IPS DF 4.7 (cell line): ENCODE measurements around the gene INTU.
A peak's percentile ranks its signal among the peaks of the same experiment; 100 is the strongest.
"Not testable (repeated sequence)": the region's sequence is repeated elsewhere in the genome, so short reads cannot be mapped to it uniquely, and the experiment has no call there.

ENCODE experiments used
- DNase-seq: peaks from one replicate; pipeline ENCODE4 v3.0.0-alpha.2; 2013; ENCODE audit warnings: low spot score; ENCODE audit errors: extremely low read depth

INTU gene

GRCh38 chr4:127642169-127642568 is 9.4 kb downstream of the INTU start:
- DNase-seq: no peak

GRCh38 chr4:127643791-127644190 is 11.0 kb downstream of the INTU start:
- no peak for DNase-seq

GRCh38 chr4:127648061-127648460 is 15.3 kb downstream of the INTU start:
- no peak for DNase-seq

- DNase-seq: not testable (repeated sequence)
These were observed 22.8 kb downstream of the INTU start for GRCh38 chr4:127655590-127655989.

GRCh38 chr4:127656047-127656680 is 23.4 kb downstream of the INTU start:
- DNase-seq: no peak

- no peak for DNase-seq
These were observed 27.6 kb downstream of the INTU start for GRCh38 chr4:127660284-127660885.

- DNase-seq: no peak
These were observed 34.4 kb downstream of the INTU start for GRCh38 chr4:127667116-127667515.

GRCh38 chr4:127667772-127668171 is 35.0 kb downstream of the INTU start:
- DNase-seq: no peak

- DNase-seq: no peak
These were observed 36.0 kb downstream of the INTU start for GRCh38 chr4:127668770-127669169.

GRCh38 chr4:127669691-127670090 is 36.9 kb downstream of the INTU start:
- DNase-seq: no peak

- no peak for DNase-seq
These were observed 39.4 kb downstream of the INTU start for GRCh38 chr4:127672111-127672510.

GRCh38 chr4:127685292-127685691 is 52.5 kb downstream of the INTU start:
- DNase-seq: no peak

GRCh38 chr4:127686658-127687057 is 53.9 kb downstream of the INTU start:
- no peak for DNase-seq

- DNase-seq: no peak
These were observed 54.8 kb downstream of the INTU start for GRCh38 chr4:127687580-127687979.

- DNase-seq: no peak
These were observed 66.0 kb downstream of the INTU start for GRCh38 chr4:127698789-127699200.

- DNase-seq: no peak
These were observed 76.2 kb downstream of the INTU start for GRCh38 chr4:127708985-127709384.

- no peak for DNase-seq
These were observed 76.7 kb downstream of the INTU start for GRCh38 chr4:127709456-127709855.

- DNase-seq: no peak
These were observed 97.6 kb downstream of the INTU start, which contains the start of gene SLC25A31 for GRCh38 chr4:127730142-127730913. Gene SLC25A31 (plus strand): TSS chr4:127730400. CDS start chr4:127730546, 146 bp downstream.

- DNase-seq: no peak
These were observed 98.6 kb downstream of the INTU start for GRCh38 chr4:127731406-127731805.

GRCh38 chr4:127732623-127733328 is 100.0 kb downstream of the INTU start:
- DNase-seq: peak; percentile 22

GRCh38 chr4:127734976-127735375 is 102.2 kb downstream of the INTU start:
- no peak for DNase-seq

GRCh38 chr4:127737295-127737694 is 104.5 kb downstream of the INTU start:
- DNase-seq: no peak
